ENCODE results near the gene LMLN. TPM values are rescaled to one million over a fixed set of nuclear protein-coding genes. Genes with fewer than 3 reads are reported as not detected.

Gene LMLN
- total and polyA plus RNA-seq, 8 donors: 2.2 to 6.4 (median 4.4) TPM

- intact Hi-C loops (cut with DNase I): no loop called here
- Histone ChIP-seq H3K27ac (no peak overlapping the region), H3K4me1 (no peaks in the 10 kb centered on the region), H3K27me3 (peaks cover 0 to 24% (median 2%) of the 10 kb centered on the region in 4 donors), H3K36me3 (no peaks in the 10 kb centered on the region), H3K4me3 (no peak overlapping the region), H3K9me3 (no peaks in the 10 kb centered on the region)
- peak in 1 of 4 donors; percentile 38 for ATAC-seq
- WGBS, 2 donors: 68 to 74% methylated on average over 4 of the region's 4 CpGs
- FAIRE-seq: no peak
- DNase-seq: no peak
- no peak for TF ChIP-seq CTCF (IDR thresholded peaks at IDR 0.05)
Observed at GRCh38 chr3:198071602-198072287, 111.7 kb downstream of the LMLN start.

DNA sequence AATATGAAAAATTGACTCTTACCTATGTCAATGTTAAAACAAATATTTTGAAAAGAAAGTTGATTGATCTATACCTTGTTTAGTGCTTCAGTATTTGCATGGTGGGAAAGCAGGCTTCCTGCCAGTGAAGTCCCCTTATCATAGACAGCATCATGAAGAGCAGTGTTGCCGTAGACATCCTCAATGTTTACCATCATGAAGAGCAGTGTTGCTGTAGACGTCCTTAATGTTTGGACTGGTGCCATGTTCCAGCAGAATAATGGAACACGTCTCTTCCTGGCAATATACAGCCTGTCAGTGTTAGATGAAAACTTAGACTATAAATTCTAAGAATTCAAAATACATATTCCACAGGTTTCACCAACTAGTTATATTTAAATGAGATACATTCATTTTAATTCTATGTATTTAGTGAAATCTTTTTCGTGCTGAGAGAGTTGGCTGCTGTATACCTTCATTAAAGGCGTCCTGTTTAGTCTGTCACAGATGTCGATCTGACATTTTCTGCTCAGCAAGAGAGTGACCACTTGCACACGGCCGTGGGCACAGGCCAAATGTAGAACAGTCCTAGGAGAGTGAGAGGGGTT lies 116.8 kb downstream of the LMLN start:
- FAIRE-seq: no peak
- DNase-seq: no peak
- intact Hi-C loops (cut with DNase I): no loop called here
- Histone ChIP-seq H3K4me1 (peaks cover 0 to 9% (median 7%) of the 10 kb centered on the region in 3 donors), H3K27ac (no peak overlapping the region), H3K27me3 (peaks cover 10 to 46% (median 16%) of the 10 kb centered on the region in 4 donors), H3K9me3 (no peaks in the 10 kb centered on the region), H3K36me3 (no peaks in the 10 kb centered on the region), H3K4me3 (no peak overlapping the region)
- ATAC-seq: no peak
- TF ChIP-seq CTCF (IDR thresholded peaks at IDR 0.05): no peak
- WGBS, 2 donors: 28 to 33% methylated on average over 8 of the region's 8 CpGs

DNA sequence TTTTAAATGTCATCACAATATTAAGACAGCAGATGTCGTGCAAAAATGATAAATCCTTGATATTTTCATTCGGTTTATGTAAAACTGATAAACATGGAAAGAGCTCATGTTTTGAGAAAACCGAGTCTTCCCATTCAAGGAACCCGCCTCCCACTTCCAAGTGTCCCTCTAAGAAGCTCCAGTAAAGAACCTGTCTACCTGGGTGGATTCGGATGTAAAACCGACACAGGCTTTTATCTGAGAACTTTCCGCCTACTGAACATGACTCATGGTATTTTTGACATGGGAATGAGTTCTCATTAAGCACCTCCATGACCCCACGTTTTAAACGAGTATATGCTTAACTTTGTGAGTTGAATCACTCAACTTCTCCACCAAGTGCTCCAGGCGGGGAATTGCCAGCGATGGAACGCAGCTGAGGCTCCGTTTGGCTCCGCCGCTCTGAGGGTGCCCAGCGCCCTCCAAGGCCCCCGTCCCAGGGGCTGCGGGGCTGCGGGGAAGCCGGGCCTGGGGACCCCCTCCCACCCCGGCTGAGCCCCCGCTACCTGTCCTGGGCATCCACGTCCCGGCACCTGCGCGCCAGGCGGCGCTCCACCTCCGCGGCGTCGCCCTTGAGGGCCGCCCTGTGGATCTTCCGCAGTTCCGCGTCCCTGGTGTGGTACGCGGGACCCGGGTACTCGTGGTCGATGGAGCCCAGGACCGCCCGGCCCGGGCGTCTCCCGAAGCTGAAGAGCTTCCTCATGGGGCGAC lies 119.9 kb downstream of the LMLN start:
- Histone ChIP-seq H3K9me3 (no peaks in the 10 kb centered on the region), H3K4me3 (peak overlapping the region; percentile 12 to 52 (median 26)), H3K27me3 (peaks cover 12 to 64% (median 17%) of the 10 kb centered on the region in 4 donors), H3K4me1 (peaks cover 0 to 9% (median 7%) of the 10 kb centered on the region in 3 donors), H3K36me3 (no peaks in the 10 kb centered on the region), H3K27ac (no peak overlapping the region)
- no peak for FAIRE-seq
- 6 to 7% methylated on average over 47 of the region's 47 CpGs for WGBS, 2 donors
- peak; percentile 11 to 55 (median 38) for ATAC-seq
- no peak for TF ChIP-seq CTCF (IDR thresholded peaks at IDR 0.05)
- DNase-seq: peak in 4 of 6 donors; percentile 2 to 68 (median 23)
- intact Hi-C loops (cut with DNase I): no loop called here

- TF ChIP-seq CTCF (IDR thresholded peaks at IDR 0.05): peak; percentile 60 to 82 (median 74)
- peaks cover 0 to 9% (median 7%) of the 10 kb centered on the region in 3 donors for H3K4me1 ChIP-seq
- DNase-seq (peak; percentile 68 to 91 (median 82)), FAIRE-seq (no peak), ATAC-seq (peak; percentile 96 to 99 (median 98))
- H3K9me3 ChIP-seq: no peaks in the 10 kb centered on the region
- 1% methylated on average over 75 to 86 of the region's 86 CpGs for WGBS, 2 donors
- peak overlapping the region; percentile 12 to 52 (median 26) for H3K4me3 ChIP-seq
- H3K27ac ChIP-seq: no peak overlapping the region
- H3K27me3 ChIP-seq: peaks cover 12 to 67% (median 17%) of the 10 kb centered on the region in 4 donors
- H3K36me3 ChIP-seq: no peaks in the 10 kb centered on the region
- intact Hi-C loops (cut with DNase I): no loop called here
Observed at GRCh38 chr3:198080521-198081384, 120.7 kb downstream of the LMLN start.
